Measurements from ENCODE around the gene EPHB2.

The EPHB2 gene

GRCh38 chr1:22877112-22877915 is 166.7 kb downstream of the EPHB2 start:
- H3K27ac ChIP-seq, result no peak overlapping the region
- TF ChIP-seq ZFX (IDR thresholded peaks at IDR 0.05; ENCODE audit: borderline replicate concordance) (no peak), CTCF (IDR thresholded peaks at IDR 0.05) (no peak)

GRCh38 chr1:22877980-22878379 is 167.3 kb downstream of the EPHB2 start:
- H3K27ac ChIP-seq, result no peak overlapping the region
- TF ChIP-seq ZFX (IDR thresholded peaks at IDR 0.05; ENCODE audit: borderline replicate concordance) (no peak), CTCF (IDR thresholded peaks at IDR 0.05) (no peak)

- H3K27ac ChIP-seq, result no peak overlapping the region
- TF ChIP-seq ZFX (IDR thresholded peaks at IDR 0.05; ENCODE audit: borderline replicate concordance) (no peak), CTCF (IDR thresholded peaks at IDR 0.05) (no peak)
Observed at GRCh38 chr1:22878626-22879025, 168.0 kb downstream of the EPHB2 start.

- no peak for TF ChIP-seq CTCF (IDR thresholded peaks at IDR 0.05)
- TF ChIP-seq ZFX (IDR thresholded peaks at IDR 0.05; ENCODE audit: borderline replicate concordance), result no peak
- H3K27ac ChIP-seq, result no peak overlapping the region
Observed at GRCh38 chr1:22879445-22879844, 168.8 kb downstream of the EPHB2 start.

- TF ChIP-seq ZFX (IDR thresholded peaks at IDR 0.05; ENCODE audit: borderline replicate concordance) (no peak), CTCF (IDR thresholded peaks at IDR 0.05) (no peak)
- no peak overlapping the region for H3K27ac ChIP-seq
Observed at GRCh38 chr1:22880174-22880601, 169.5 kb downstream of the EPHB2 start.

- TF ChIP-seq CTCF (IDR thresholded peaks at IDR 0.05) (no peak), ZFX (IDR thresholded peaks at IDR 0.05; ENCODE audit: borderline replicate concordance) (no peak)
- no peak overlapping the region for H3K27ac ChIP-seq
Observed at GRCh38 chr1:22883406-22883805, 172.8 kb downstream of the EPHB2 start.

- TF ChIP-seq CTCF (IDR thresholded peaks at IDR 0.05), result no peak
- no peak for TF ChIP-seq ZFX (IDR thresholded peaks at IDR 0.05; ENCODE audit: borderline replicate concordance)
- no peak overlapping the region for H3K27ac ChIP-seq
Observed at GRCh38 chr1:22884806-22885530, 174.3 kb downstream of the EPHB2 start.

Data from 22Rv1 (cell line).